Esophagus (tissue), 2 donors: ENCODE measurements around the gene ADIPOR2. TPM values are rescaled to one million over a fixed set of nuclear protein-coding genes. Genes with fewer than 3 reads are reported as not detected.
A peak's percentile ranks its signal among the peaks of the same experiment; 100 is the strongest.

Experiments used
- H3K27ac ChIP-seq, 2 donors: one replicate each; pipeline ENCODE4 v1.5.1; 2013; ENCODE audit warnings: low read depth in 2 of 2, mild to moderate bottlenecking in 2 of 2, inconsistent platforms in 1 of 2, low read length in 1 of 2, moderate library complexity in 1 of 2
- H3K27me3 ChIP-seq, 2 donors: one replicate each; pipeline ENCODE4 v1.6.1; 2013; ENCODE audit warnings: low read length in 2 of 2, control low read depth in 1 of 2, mild to moderate bottlenecking in 1 of 2; ENCODE audit not compliant: insufficient read depth in 2 of 2, control insufficient read depth in 1 of 2
- H3K36me3 ChIP-seq, 2 donors: one replicate each; pipeline ENCODE4 v1.6.1; 2013; ENCODE audit warnings: low read length in 1 of 2; ENCODE audit not compliant: control insufficient read depth in 2 of 2, insufficient read depth in 2 of 2
- H3K4me1 ChIP-seq, 2 donors: one replicate each; pipeline ENCODE4 v1.6.1; 2013; ENCODE audit warnings: low read length in 1 of 2; ENCODE audit not compliant: control insufficient read depth in 2 of 2, insufficient read depth in 2 of 2
- H3K4me3 ChIP-seq, 2 donors: one replicate each; pipeline ENCODE4 v1.5.1; 2013; ENCODE audit warnings: low read length in 2 of 2, mild to moderate bottlenecking in 2 of 2, low read depth in 1 of 2, moderate library complexity in 1 of 2
- H3K9me3 ChIP-seq, 2 donors: one replicate each; pipeline ENCODE4 v1.6.1; 2013; ENCODE audit warnings: mild to moderate bottlenecking in 2 of 2, low read depth in 1 of 2, low read length in 1 of 2, moderate library complexity in 1 of 2; ENCODE audit not compliant: control insufficient read depth in 2 of 2, insufficient read depth in 1 of 2
- WGBS, 2 donors: extraction: QIAGEN DNeasy Blood & Tissue Kit; methylation state at CpG; one replicate each; pipeline ENCODE4 v1.1.7; 2013; 5-methylcytosine and 5-hydroxymethylcytosine counted together
- polyA plus RNA-seq, 2 donors: library from polyadenylated mRNA; stranded (reverse); fragments of 200-250 nt; gene quantifications; one replicate each; pipeline ENCODE4 v1.2.3, GENCODE V29; 2013
- donor health status: healthy with polysubstance abuse.
- donor health status: Bipolar disorder and iron deficiency.

ADIPOR2 gene
- polyA plus RNA-seq, 2 donors = 29.9 to 33.7 TPM

GRCh38 chr12:1662761-1663439 is 28.0 kb upstream of the ADIPOR2 start:
- Histone ChIP-seq H3K9me3 (no peaks in the 10 kb centered on the region), H3K4me3 (peak overlapping the region; percentile 17 to 28), H3K4me1 (peaks cover 4 to 7% of the 10 kb centered on the region in 2 donors), H3K27ac (peak overlapping the region; percentile 51 to 61), H3K27me3 (no peaks in the 10 kb centered on the region), H3K36me3 (no peaks in the 10 kb centered on the region)
- WGBS, 2 donors = 24 to 29% methylated on average over 43 to 46 of the region's 46 CpGs

GRCh38 chr12:1663440-1664132 is 27.3 kb upstream of the ADIPOR2 start:
- Histone ChIP-seq H3K9me3 (no peaks in the 10 kb centered on the region), H3K4me1 (peaks cover 4 to 7% of the 10 kb centered on the region in 2 donors), H3K27me3 (no peaks in the 10 kb centered on the region), H3K4me3 (no peak overlapping the region), H3K27ac (peak overlapping the region in 1 of 2 donors; percentile 51), H3K36me3 (no peaks in the 10 kb centered on the region)
- WGBS, 2 donors = 91% methylated on average over 11 of the region's 11 CpGs

DNA sequence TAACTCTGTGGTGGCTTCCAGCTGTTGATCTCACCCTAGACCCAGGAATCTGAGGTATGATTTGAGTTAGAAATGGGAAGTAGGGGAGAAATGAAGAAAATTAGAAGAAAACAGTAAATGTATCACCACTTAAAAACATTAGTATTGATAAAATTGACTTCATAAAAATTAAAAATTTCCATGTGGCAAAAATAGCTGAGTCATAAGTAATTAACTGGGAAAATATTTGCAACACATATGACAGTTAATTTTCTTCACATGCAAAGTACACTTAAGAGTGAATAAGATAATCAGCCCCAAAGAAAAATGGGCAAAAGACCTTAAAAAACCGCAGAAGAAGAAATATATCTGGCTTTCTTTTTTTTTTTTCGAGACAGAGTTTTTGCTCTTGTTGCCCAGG is 25.5 kb upstream of the ADIPOR2 start:
- 77 to 86% methylated on average over 2 of the region's 2 CpGs for WGBS, 2 donors
- Histone ChIP-seq H3K4me3 (no peak overlapping the region), H3K36me3 (no peaks in the 10 kb centered on the region), H3K27me3 (no peaks in the 10 kb centered on the region), H3K27ac (no peak overlapping the region), H3K4me1 (peaks cover 4% of the 10 kb centered on the region in 2 donors), H3K9me3 (no peaks in the 10 kb centered on the region)

DNA sequence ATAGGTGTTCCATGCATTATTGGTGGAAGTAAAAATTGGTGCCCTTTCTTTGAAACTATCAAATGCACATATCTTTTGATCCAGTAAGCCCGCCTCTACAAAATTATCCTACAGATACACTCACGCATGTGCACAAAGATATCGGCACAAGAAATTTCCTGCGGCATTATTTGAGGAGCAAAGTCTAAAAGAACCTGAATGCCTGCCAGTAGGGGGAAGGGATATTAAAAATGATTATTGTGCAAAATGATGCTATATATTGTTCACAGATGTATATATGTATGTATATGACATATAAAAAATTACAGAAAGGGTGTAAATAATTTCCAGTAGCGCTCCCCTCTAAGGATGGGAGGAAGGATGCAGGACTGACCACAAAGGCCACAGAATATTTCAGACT is 24.7 kb upstream of the ADIPOR2 start:
- H3K4me3 ChIP-seq = no peak overlapping the region
- no peaks in the 10 kb centered on the region for H3K9me3 ChIP-seq
- H3K4me1 ChIP-seq = peaks cover 3 to 4% of the 10 kb centered on the region in 2 donors
- no peaks in the 10 kb centered on the region for H3K27me3 ChIP-seq
- H3K27ac ChIP-seq = no peak overlapping the region
- no peaks in the 10 kb centered on the region for H3K36me3 ChIP-seq
- 50 to 68% methylated on average over 5 of the region's 5 CpGs for WGBS, 2 donors

GRCh38 chr12:1666685-1667162 is 24.1 kb upstream of the ADIPOR2 start:
- Histone ChIP-seq H3K4me1 (peaks cover 0 to 4% of the 10 kb centered on the region in 2 donors), H3K36me3 (no peaks in the 10 kb centered on the region), H3K27me3 (no peaks in the 10 kb centered on the region), H3K4me3 (no peak overlapping the region), H3K9me3 (no peaks in the 10 kb centered on the region), H3K27ac (peak overlapping the region; percentile 51 to 64)
- 8 to 19% methylated on average over 2 of the region's 2 CpGs for WGBS, 2 donors

DNA sequence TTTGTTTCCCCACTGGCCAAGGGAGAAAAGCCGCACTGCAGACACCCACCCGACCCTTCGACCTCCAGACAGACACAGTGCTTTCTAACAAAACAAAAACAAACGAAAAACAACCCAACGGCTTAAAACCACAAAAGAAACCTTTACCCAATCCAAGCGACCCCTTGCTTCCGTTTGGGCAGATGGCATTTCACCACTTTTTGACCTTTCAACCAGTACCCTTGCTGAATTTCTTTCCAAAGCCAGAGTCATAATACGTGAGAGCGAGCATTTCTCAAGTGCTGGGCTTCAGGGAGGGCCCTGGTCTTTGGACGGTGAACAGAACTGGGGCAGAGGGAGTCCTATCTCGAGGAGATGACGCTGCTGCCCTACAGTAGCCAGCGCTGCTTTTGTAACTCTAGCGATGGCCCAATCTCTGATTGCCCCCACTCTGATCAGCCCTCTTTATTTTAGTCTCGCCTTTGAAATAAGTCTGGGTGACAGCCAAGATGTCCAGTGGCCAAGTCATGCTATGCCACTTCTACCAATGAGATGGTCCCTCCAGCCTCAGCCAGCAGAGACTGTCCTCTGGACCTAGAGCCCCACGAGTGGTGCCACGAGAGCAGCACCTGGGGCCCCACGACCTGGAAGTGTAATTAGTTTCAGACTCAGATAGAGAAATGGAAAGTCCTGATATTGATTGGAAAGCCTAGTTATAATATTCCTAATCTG is 21.9 kb upstream of the ADIPOR2 start:
- WGBS, 2 donors = 74% methylated on average over 18 of the region's 18 CpGs
- H3K9me3 ChIP-seq = no peaks in the 10 kb centered on the region
- H3K27ac ChIP-seq = no peak overlapping the region
- no peaks in the 10 kb centered on the region for H3K4me1 ChIP-seq
- H3K36me3 ChIP-seq = no peaks in the 10 kb centered on the region
- H3K27me3 ChIP-seq = no peaks in the 10 kb centered on the region
- H3K4me3 ChIP-seq = no peak overlapping the region

- H3K27ac ChIP-seq = peak overlapping the region; percentile 22 to 57
- no peaks in the 10 kb centered on the region for H3K4me1 ChIP-seq
- H3K36me3 ChIP-seq = no peaks in the 10 kb centered on the region
- no peaks in the 10 kb centered on the region for H3K27me3 ChIP-seq
- 73 to 80% methylated on average over 14 of the region's 14 CpGs for WGBS, 2 donors
- no peaks in the 10 kb centered on the region for H3K9me3 ChIP-seq
- H3K4me3 ChIP-seq = no peak overlapping the region
Observed at GRCh38 chr12:1670358-1671268, 20.3 kb upstream of the ADIPOR2 start.

DNA sequence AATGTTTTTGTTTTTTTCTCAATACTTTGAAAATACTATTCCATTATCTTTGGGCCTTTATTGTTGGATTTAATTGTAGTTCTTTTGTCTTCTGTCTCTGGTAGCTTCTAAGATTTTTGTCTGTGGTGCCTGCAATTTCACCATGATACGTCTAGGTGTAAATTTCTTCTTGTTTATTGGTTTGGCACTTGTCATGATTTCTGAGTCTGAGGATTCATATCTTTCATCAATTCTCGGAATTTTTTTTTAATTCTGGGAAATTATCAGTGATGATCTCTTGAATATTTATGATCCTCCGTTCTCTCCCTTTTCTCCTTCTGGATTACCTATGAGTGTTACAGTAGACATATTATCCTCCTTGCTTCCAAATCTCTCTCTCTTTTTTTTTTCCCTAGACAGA is 14.8 kb upstream of the ADIPOR2 start:
- 93 to 94% methylated on average over 3 of the region's 3 CpGs for WGBS, 2 donors

More for the DNA sequence above, 14.8 kb upstream of the ADIPOR2 start:
- H3K27ac ChIP-seq = no peak overlapping the region
- H3K27me3 ChIP-seq = no peaks in the 10 kb centered on the region
- no peaks in the 10 kb centered on the region for H3K4me1 ChIP-seq
- no peak overlapping the region for H3K4me3 ChIP-seq
- H3K36me3 ChIP-seq = no peaks in the 10 kb centered on the region
- no peaks in the 10 kb centered on the region for H3K9me3 ChIP-seq
